A549 treated with Mapracorat at 1 μM for 4 hours (cell line): ENCODE measurements around the gene HCFC2. TPM values are rescaled to one million over a fixed set of nuclear protein-coding genes. Genes with fewer than 3 reads are reported as not detected.

Source experiments
- total RNA-seq: library from RNA; stranded (reverse); fragments of 200-300 nt; extraction: Qiagen RNA extraction; gene quantifications from 5 replicates; pipeline ENCODE4 v1.2.3, GENCODE V29; 2022

The HCFC2 gene
- total RNA-seq: 4.0 to 5.8 TPM (median 4.8 TPM) in 5 replicates

GRCh38 chr12:104064031-104064841, at the start of gene HCFC2:
HCFC2 (plus strand) TSS chr12:104064531; CDS start chr12:104064561, 30 bp downstream.

DNA sequence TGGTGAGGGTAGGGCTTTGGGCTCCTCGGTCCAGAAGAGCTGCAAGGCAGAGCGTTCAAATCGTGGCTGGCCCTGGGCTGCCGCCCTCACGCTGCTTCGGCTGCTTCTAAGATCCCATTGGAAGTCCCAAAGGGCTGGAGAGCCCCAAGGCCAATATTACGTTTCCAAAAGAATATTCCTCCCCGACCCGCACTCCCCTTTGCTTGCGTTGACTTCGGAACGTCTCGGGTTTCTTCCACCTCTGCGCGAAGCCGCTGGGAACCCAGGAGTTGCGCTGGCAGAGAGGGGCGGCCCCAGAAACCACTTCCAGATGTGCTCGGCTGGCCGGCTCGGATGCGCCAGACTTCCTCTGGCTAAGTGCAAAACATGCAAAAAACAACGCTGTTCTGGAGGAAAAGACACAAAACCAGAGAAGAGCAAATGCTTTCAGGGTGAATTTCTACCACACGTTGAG, 14.4 kb upstream of the HCFC2 start, which contains the start of gene GLT8D2:
GLT8D2 (minus strand) TSS at position 285 of the 454 bp plus-strand sequence. CDS start 30,539 bp downstream, outside the sequence.

GRCh38 chr12:104137902-104138796, 73.8 kb downstream of the HCFC2 start, which contains the start of gene NFYB:
NFYB (minus strand) TSS chr12:104138210; CDS start chr12:104135453, 2,757 bp downstream.

Other genes starting within 250 kb of the HCFC2 start
- gene NT5DC3, start 223.3 kb upstream of the HCFC2 start, total RNA-seq: 17.3 to 22.2 TPM (median 18.7 TPM) in 5 replicates
- gene HSP90B1, start 134.1 kb upstream of the HCFC2 start, total RNA-seq: 533 to 634 TPM (median 575 TPM) in 5 replicates
- 22.4 to 29.9 TPM (median 27.1 TPM) in 5 replicates for gene TDG, start 98.7 kb upstream of the HCFC2 start, total RNA-seq
- 0.19 to 0.28 TPM (median 0.22 TPM) in 5 replicates for gene GLT8D2, start 14.3 kb upstream of the HCFC2 start, total RNA-seq
- gene NFYB, start 73.7 kb downstream of the HCFC2 start, total RNA-seq: 22.8 to 28.8 TPM (median 25.4 TPM) in 5 replicates
- 753 to 930 TPM (median 871 TPM) in 5 replicates for gene TXNRD1, start 151.2 kb downstream of the HCFC2 start, total RNA-seq
- gene EID3, start 239.2 kb downstream of the HCFC2 start, total RNA-seq: 5.6 to 9.3 TPM (median 6.4 TPM) in 5 replicates